Suprapubic skin (tissue), 4 donors: Measurements from ENCODE around the gene AMDHD2. TPM values are rescaled to one million over a fixed set of nuclear protein-coding genes. Genes with fewer than 3 reads are reported as not detected.

Experiments
- DNase-seq, 2 donors: peaks; one replicate each; pipeline ENCODE4 v3.0.0-alpha.2; 2019; ENCODE audit warnings: low spot score in 2 of 2
- H3K27ac ChIP-seq: fragments of 200-600 bp; sonication (generic); one replicate; pipeline ENCODE4 v1.5.1; 2019
- H3K27me3 ChIP-seq: fragments of 200-600 bp; sonication (generic); one replicate; pipeline ENCODE4 v1.5.1; 2019
- H3K36me3 ChIP-seq: fragments of 200-600 bp; sonication (generic); one replicate; pipeline ENCODE4 v1.5.1; 2019
- H3K4me1 ChIP-seq: fragments of 200-600 bp; sonication (generic); one replicate; pipeline ENCODE4 v1.5.1; 2019
- H3K4me3 ChIP-seq: fragments of 200-600 bp; sonication (generic); one replicate; pipeline ENCODE4 v1.5.1; 2019; ENCODE audit warnings: mild to moderate bottlenecking
- H3K9me3 ChIP-seq: fragments of 200-600 bp; sonication (generic); one replicate; pipeline ENCODE4 v1.5.1; 2019
- CTCF ChIP-seq, 2 donors: fragments of 200-600 bp in 1 of 2; fragments of 450-650 bp in 1 of 2; sonication (generic) in 1 of 2; IDR thresholded peaks; one replicate each; pipeline ENCODE4 v1.5.1; 2016 to 2019; ENCODE audit warnings: antibody characterized with exemption in 2 of 2, mild to moderate bottlenecking in 1 of 2, moderate library complexity in 1 of 2
- EP300 ChIP-seq: sonication (generic); formaldehyde crosslinking; IDR thresholded peaks from one replicate; pipeline ENCODE4 v1.6.1; 2017; ENCODE audit warnings: antibody characterized with exemption
- POLR2A ChIP-seq, 2 donors: fragments of 450-650 bp; IDR thresholded peaks; one replicate each; pipeline ENCODE4 v1.6.1; 2017; ENCODE audit warnings: antibody characterized with exemption in 2 of 2, mild to moderate bottlenecking in 2 of 2, moderate library complexity in 2 of 2
- POLR2AphosphoS5 ChIP-seq, 3 donors: sonication (generic); formaldehyde crosslinking; IDR thresholded peaks; one replicate each; pipeline ENCODE4 v1.6.1; 2017; ENCODE audit warnings: antibody characterized with exemption in 3 of 3
- WGBS: methylation state at CpG from one replicate; pipeline ENCODE4 v1.1.5; 2018; 5-methylcytosine and 5-hydroxymethylcytosine counted together
- total RNA-seq, 4 donors: library from RNA; depleted of rRNA; stranded (reverse); fragments of >200 nt; gene quantifications; one replicate each; pipeline ENCODE4 v1.1.0, GENCODE V29; 2016

Gene AMDHD2
- total RNA-seq, 4 donors from 2014 or later, result 27.0 to 42.7 (median 38.0) TPM

GRCh38 chr16:2498531-2499253, 21.5 kb upstream of the AMDHD2 start:
- Histone ChIP-seq H3K36me3 (peaks cover 7% of the 10 kb centered on the region), H3K4me3 (no peak overlapping the region), H3K4me1 (peaks cover 75% of the 10 kb centered on the region), H3K27ac (peak overlapping the region; percentile 88), H3K9me3 (no peaks in the 10 kb centered on the region), H3K27me3 (no peaks in the 10 kb centered on the region)
- no peak for TF ChIP-seq EP300
- TF ChIP-seq CTCF (IDR thresholded peaks at IDR 0.05), result no peak
- peak in 2 of 3 donors; percentile 82 to 88 for TF ChIP-seq POLR2AphosphoS5 (IDR thresholded peaks at IDR 0.05)
- 41% methylated on average over 6 of the region's 15 CpGs for WGBS
- peak in 1 of 2 donors; percentile 88 for DNase-seq

- H3K36me3 ChIP-seq, result peaks cover 7% of the 10 kb centered on the region
- WGBS, result 68% methylated on average over 3 of the region's 6 CpGs
- no peaks in the 10 kb centered on the region for H3K9me3 ChIP-seq
- no peaks in the 10 kb centered on the region for H3K27me3 ChIP-seq
- H3K4me3 ChIP-seq, result no peak overlapping the region
- DNase-seq, result no peak
- peak overlapping the region; percentile 88 for H3K27ac ChIP-seq
- TF ChIP-seq POLR2A (IDR thresholded peaks at IDR 0.05), result no peak
- no peak for TF ChIP-seq CTCF (IDR thresholded peaks at IDR 0.05)
- no peak for TF ChIP-seq EP300
- TF ChIP-seq POLR2AphosphoS5 (IDR thresholded peaks at IDR 0.05), result no peak
- peaks cover 75% of the 10 kb centered on the region for H3K4me1 ChIP-seq
Observed at GRCh38 chr16:2499454-2499853, 20.7 kb upstream of the AMDHD2 start.

DNA sequence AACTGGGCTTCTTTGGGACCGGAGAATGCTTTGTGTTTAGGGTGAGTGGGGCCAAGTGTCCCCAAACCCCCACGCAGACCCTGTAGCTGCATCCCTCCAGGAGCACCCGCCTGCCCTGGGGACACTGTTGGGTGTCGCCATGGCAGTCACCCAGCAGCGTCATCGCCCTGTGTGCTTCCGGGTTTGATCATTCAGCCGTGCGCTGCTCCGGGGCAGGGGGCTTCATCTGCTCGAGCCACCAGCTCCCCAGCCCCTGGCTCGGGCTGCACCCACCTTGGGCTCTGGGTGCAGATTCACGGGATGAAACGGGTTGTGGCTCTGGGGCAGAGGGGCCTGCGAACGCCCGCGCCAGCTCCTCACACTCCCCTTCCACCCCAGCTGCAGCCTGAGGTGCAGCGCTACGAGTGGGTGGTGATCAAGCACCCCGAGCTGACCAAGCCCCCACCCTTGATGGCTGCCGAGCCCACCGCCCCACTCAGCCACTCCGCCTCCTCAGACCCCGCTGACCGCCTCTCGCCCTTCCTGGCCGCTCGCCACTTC, 20.2 kb upstream of the AMDHD2 start:
- peaks cover 7% of the 10 kb centered on the region for H3K36me3 ChIP-seq
- 82% methylated on average over 12 of the region's 29 CpGs for WGBS
- H3K9me3 ChIP-seq, result no peaks in the 10 kb centered on the region
- H3K27ac ChIP-seq, result peak overlapping the region; percentile 88
- no peaks in the 10 kb centered on the region for H3K27me3 ChIP-seq
- no peak for DNase-seq
- no peak overlapping the region for H3K4me3 ChIP-seq
- peaks cover 75% of the 10 kb centered on the region for H3K4me1 ChIP-seq
- no peak for TF ChIP-seq EP300
- TF ChIP-seq POLR2A (IDR thresholded peaks at IDR 0.05), result no peak
- TF ChIP-seq POLR2AphosphoS5 (IDR thresholded peaks at IDR 0.05), result no peak
- TF ChIP-seq CTCF (IDR thresholded peaks at IDR 0.05), result no peak

- DNase-seq, result no peak
- no peak overlapping the region for H3K27ac ChIP-seq
- no peaks in the 10 kb centered on the region for H3K9me3 ChIP-seq
- H3K4me3 ChIP-seq, result no peak overlapping the region
- WGBS, result 93% methylated on average over 10 of the region's 20 CpGs
- H3K36me3 ChIP-seq, result peaks cover 7% of the 10 kb centered on the region
- H3K4me1 ChIP-seq, result peaks cover 75% of the 10 kb centered on the region
- no peak for TF ChIP-seq POLR2A (IDR thresholded peaks at IDR 0.05)
- no peak for TF ChIP-seq CTCF (IDR thresholded peaks at IDR 0.05)
- no peak for TF ChIP-seq POLR2AphosphoS5 (IDR thresholded peaks at IDR 0.05)
- TF ChIP-seq EP300, result no peak
- H3K27me3 ChIP-seq, result no peaks in the 10 kb centered on the region
Observed at GRCh38 chr16:2500430-2500917, 19.7 kb upstream of the AMDHD2 start.

GRCh38 chr16:2500918-2501750, 19.0 kb upstream of the AMDHD2 start:
- H3K27ac ChIP-seq, result no peak overlapping the region
- H3K27me3 ChIP-seq, result no peaks in the 10 kb centered on the region
- H3K4me3 ChIP-seq, result peak overlapping the region; percentile 12
- H3K36me3 ChIP-seq, result peaks cover 5% of the 10 kb centered on the region
- DNase-seq, result no peak
- WGBS, result 43% methylated on average over 8 of the region's 23 CpGs
- no peaks in the 10 kb centered on the region for H3K9me3 ChIP-seq
- H3K4me1 ChIP-seq, result peaks cover 68% of the 10 kb centered on the region
- no peak for TF ChIP-seq EP300
- TF ChIP-seq CTCF (IDR thresholded peaks at IDR 0.05), result peak; percentile 97 to 98
- TF ChIP-seq POLR2AphosphoS5 (IDR thresholded peaks at IDR 0.05), result no peak
- no peak for TF ChIP-seq POLR2A (IDR thresholded peaks at IDR 0.05)
